ENCODE measurements around the gene CRACDL. TPM values are rescaled to one million over a fixed set of nuclear protein-coding genes. Genes with fewer than 3 reads are reported as not detected.

CRACDL gene
- 7.0 and 8.7 TPM in 2 replicates for total RNA-seq

DNA sequence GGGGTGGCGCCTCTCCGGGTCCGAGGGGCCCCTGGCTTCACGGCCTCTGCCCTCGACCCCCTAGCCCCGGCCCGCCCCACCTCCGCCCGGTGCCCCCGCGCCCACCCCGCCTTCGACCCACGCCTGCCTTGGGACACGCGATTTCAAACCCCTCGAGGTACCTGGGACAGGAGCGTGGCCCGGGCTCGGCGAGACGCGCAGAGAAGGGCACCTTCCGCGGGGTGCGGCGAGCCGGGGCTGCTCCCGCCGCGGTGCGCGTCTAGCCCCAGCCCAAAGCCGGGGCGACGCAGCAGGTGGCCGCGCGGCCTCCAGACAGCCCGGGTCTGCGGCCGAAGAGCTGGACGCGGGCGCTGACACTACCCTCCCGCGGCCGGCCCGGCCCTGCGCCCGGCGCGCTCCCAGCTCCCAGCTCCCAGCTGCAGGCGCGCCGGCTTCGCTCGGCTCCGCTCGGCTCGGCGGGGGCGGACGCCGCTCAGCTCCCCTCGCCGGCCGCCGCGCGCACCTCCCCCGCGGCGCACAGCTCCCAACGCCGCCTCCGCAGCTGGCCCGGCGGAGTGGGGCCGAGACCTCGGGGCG lies at the start of gene CRACDL:
TSS of gene CRACDL (minus strand) at position 449 of the 576 bp plus-strand sequence. CDS start 89,425 bp downstream, outside the sequence.

Other genes starting within 250 kb of the CRACDL start
- gene MGAT4A, start 205.1 kb downstream of the CRACDL start, total RNA-seq: 25.5 and 49.8 TPM in 2 replicates
- gene C2orf15, start 205.5 kb upstream of the CRACDL start, total RNA-seq: 0.18 and 0.19 TPM in 2 replicates
- gene TSGA10, start 218.7 kb upstream of the CRACDL start, total RNA-seq: 0.63 and 1.0 TPM in 2 replicates
- gene LIPT1, start 218.7 kb upstream of the CRACDL start, total RNA-seq: 3.4 and 4.4 TPM in 2 replicates
- 29.9 and 31.6 TPM in 2 replicates for gene MITD1, start 244.8 kb upstream of the CRACDL start, total RNA-seq
- 35.5 and 36.4 TPM in 2 replicates for gene MRPL30, start 245.0 kb upstream of the CRACDL start, total RNA-seq

All from endothelial cell of coronary artery (primary cell).